CD4-positive, alpha-beta T cell treated with Interleukin-17A for 1 hour (primary cell): ENCODE data around the gene VPS26C.
"Not testable (repeated sequence)": the region's sequence is repeated elsewhere in the genome, so short reads cannot be mapped to it uniquely, and the experiment has no call there.

Source experiments
- DNase-seq: peaks from one replicate; pipeline ENCODE4 v3.0.0-alpha.2; 2020

The VPS26C gene

DNA sequence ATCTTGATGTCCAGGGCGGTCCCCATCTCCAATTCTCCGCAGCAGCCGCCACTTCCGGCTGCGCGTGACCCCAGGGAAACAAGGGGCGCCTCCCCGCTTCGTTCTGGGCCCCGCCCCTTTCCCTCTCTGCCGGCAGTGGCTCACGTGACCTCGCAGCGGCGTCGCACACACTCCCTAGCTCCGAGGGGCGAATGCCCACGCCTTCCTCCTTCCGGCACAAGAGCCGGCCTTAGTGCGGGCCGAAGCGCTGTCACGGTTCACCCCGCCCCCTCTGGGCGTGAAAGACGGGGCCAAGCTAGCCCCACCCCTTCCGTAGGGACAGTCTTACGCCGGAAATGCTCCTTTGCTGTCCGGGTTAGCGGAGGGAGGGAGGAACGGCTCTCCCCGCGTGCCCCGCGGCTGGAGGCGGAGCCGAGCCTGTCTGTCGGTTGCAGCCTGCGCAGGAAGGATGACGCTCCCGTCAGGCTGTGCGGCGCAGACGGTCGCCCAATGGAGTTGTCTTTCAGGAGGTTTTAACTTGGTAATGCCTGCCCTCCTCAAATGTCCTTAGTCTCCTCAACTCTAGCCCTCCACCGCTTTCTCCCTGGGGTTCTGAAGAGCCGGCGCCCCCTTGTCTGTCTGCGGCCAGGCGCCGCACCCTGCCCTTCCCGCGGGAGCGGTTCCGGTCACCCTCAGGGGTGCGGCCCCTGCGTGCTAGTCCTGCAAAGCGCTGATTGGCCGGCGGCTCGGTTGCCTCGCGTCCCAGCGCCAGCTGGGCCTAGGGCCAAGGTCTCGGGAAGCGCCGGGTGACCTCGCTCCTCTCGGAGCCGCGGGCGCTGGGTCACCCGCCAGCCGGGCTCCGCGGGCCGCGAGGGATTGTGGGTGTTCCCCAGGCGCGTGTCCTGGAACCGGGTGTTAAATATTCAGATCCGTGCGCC is at the start of gene VPS26C:
Gene VPS26C, minus strand, starts transcription at position 66 of the 917 bp plus-strand sequence. Its CDS starts 40 bp downstream, at position 26.
- peak; percentile 99 for DNase-seq

DNA sequence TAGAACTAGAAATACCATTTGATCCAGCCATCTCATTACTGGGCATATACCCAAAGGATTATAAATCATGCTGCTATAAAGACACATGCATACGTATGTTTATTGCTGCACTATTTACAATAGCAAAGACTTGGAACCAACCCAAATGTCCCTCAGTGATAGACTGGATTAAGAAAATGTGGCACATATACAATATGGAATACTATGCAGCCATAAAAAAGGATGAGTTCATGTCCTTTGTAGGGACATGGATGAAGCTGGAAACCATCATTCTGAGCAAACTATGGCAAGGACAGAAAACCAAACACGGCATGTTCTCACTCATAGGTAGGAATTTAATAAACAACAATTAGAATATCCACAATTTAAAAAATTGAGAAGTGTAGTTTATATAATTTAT is 48.9 kb upstream of the VPS26C start:
- DNase-seq = not testable (repeated sequence)

DNA sequence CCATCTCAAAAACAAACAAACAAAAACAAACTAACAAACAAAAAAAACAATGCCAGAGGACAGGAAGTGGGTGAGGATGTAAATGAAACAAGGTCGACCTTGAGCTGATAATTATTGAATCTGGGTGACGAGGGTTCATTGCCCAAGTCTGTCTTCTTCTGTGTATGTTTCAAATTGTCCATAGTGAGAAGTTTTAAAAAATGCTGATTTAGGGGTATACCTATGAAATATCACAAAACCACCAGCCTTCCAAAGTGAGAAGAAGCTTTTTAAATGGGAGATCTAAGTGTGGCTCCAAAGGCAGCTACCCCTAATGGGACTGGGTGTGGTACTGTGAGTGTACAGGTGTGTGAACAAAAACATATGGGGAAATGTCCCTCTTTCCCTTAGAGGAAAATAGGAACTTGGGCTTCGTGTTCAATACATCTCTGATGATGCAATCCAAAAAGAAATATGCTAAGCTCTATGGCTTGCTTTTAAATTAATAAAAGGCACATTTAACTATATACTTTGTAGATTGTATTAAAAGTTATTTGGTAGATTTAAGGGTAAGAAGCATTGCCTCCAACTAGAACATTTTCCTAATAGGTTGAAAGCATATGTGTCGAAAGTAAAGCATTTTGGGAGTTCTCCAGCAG is 33.1 kb upstream of the VPS26C start:
- no peak for DNase-seq

DNA sequence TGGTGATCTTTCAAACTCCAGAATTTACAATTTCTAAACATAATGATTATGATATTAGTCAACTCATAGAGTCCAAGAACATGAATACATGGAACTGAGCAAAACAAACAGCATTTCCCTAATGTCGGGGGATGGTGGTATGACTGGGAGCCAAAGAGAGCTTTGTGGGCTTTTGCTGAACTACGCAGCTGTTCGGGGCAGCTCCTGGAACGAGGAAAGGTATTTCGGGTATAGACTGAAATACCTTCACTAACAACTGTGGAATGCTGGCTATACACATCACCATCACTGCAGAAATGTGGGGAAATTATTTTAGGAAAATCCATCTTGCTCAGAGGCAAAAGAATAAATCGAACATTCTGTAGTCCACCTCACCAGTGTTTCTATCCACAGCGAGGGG is 30.2 kb upstream of the VPS26C start:
- DNase-seq = no peak

- no peak for DNase-seq
Observed at GRCh38 chr21:37294679-37295078, 27.5 kb upstream of the VPS26C start.

GRCh38 chr21:37292941-37293340 is 25.8 kb upstream of the VPS26C start:
- DNase-seq = no peak

DNA sequence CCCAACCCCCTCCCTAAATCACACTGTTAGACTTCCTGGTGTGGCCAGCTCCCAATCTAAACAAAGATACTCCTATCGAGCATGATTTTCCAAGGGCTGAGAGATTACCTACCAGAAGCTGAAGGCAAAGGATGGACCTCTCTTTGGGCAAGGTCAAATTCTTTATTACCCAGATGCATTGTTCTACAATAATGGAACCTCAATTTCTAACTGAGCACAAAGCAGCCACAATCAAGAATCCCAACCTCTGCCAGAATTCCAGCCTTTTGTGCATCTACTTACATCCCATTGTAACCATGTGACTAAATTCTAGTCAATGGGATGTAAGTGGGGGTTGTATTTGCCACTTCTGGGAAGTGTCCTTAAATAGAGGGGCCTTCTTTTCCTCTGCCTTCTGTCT is 24.9 kb upstream of the VPS26C start:
- DNase-seq = no peak

- DNase-seq = not testable (repeated sequence)
Observed at GRCh38 chr21:37283191-37283710, 16.1 kb upstream of the VPS26C start.

- peak; percentile 40 for DNase-seq
Observed at GRCh38 chr21:37282602-37283001, 15.5 kb upstream of the VPS26C start.

DNA sequence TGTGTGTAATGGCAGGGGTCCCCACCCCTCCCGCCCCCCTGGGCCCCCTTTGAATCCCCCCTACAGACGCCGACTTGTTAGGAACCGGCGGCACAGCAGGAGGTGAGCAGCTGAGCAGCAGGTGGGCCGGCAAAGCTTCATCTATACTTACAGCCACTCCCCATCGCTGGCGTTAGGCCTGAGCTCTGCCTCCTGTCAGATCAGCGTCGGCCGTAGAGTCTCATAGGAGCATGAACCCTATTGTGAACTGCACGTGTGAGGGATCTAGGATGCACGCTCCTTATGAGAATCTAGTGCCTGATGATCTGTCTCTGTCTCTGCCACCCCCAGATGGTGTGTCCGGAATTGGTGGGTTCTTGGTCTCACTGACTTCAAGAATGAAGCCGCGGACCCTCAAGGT is 14.9 kb upstream of the VPS26C start:
- DNase-seq = peak; percentile 4

- no peak for DNase-seq
Observed at GRCh38 chr21:37281579-37281978, 14.4 kb upstream of the VPS26C start.

DNA sequence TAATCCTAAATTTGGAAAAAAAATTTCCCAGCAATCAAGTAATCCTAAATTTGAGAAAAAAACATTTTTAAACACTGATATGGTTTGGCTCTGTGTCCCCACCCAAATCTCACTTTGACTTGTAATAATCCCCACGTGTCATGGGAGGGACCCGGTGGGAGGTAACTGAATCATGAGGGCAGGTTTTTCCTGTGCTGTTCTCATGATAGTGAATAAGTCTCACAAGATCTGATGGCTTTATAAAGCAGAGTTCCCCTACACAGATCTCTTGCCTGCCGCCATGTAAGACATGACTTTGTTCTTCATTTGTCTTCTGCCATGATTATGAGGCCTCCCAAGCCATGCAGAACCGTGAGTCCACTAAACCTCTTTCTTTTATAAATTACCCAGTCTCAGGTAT is 12.1 kb upstream of the VPS26C start:
- DNase-seq = not testable (repeated sequence)

DNA sequence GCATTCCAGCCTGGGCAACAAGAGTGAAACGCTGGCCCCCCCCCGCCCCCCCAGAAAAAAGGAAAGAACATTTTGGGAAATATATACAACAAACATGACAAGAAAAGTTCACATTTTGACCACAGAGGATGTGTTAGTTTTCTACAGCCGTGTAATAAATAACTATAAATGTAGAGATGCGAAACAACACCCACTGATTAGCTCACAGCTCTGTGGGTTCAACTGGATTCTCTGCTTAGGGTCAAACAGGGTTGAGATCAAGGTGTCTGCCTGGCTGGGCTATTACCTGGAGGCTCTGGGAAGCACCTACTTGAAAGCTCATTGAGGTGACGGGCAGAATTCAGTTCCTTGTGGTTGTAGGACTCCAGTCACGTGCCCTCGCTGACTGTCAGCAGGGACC is 11.1 kb upstream of the VPS26C start:
- DNase-seq = no peak

- no peak for DNase-seq
Observed at GRCh38 chr21:37276377-37276776, 9.2 kb upstream of the VPS26C start.

- DNase-seq = no peak
Observed at GRCh38 chr21:37273911-37274690, 7.0 kb upstream of the VPS26C start.

DNA sequence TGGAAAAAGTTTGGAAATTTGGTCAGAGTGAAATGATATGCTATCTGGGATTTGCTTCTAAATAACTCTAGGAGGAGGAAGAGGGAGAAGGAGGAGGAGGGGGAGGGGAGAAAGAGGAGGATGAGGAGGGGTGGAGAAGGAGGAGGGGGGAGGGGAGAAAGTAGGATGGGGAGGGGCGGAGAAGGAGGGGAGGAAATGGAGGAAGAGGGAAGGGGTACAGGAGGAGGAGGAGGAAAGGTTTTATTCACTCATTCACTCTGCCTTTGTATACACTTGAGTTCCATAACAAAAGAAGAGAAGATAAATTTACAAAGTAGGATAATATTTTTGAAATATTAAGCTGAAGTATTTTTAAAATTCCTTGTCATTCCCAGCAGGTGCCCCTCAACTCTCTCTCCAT is 6.3 kb upstream of the VPS26C start:
- no peak for DNase-seq

- DNase-seq = no peak
Observed at GRCh38 chr21:37272897-37273296, 5.8 kb upstream of the VPS26C start.

- DNase-seq = no peak
Observed at GRCh38 chr21:37270576-37271365, 3.6 kb upstream of the VPS26C start.

DNA sequence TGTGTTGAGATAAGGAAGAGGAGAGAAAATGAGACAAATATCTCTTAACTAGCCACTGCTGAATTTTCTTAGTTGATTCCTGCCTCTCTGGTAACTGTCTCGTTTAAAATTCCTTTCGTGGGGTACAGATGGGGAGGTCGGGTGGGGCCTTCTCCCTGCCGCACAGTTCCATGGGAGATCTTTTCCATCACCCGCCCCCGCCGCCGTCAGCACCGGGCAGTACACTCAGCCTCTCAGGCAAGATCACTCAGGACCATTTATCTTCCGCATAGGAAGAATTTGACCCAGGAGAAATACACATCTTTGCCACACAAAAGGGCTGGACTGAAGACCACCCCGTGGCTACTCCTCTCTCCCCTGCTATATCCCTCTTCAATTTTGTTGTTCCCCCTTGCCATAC is 2.3 kb upstream of the VPS26C start:
- no peak for DNase-seq

DNA sequence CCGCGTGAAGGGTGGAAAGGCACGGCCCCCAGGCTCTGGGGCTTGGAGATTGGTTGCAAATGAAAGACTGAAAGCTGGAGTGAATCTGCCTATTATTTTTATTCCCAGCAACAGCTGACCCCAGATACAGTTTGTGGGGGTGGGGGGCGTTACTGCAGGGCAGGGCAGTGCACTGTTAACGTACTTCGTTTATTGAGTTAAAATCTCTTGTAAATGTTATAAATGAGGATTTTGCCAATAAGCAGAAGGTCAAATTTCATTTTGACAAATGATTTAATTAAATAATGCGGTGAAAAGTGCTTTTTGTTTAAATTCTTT is 1.0 kb upstream of the VPS26C start:
- no peak for DNase-seq

GRCh38 chr21:37266515-37267221 is 466 bp downstream of the VPS26C start:
- no peak for DNase-seq

GRCh38 chr21:37264808-37265207 is 2.3 kb downstream of the VPS26C start:
- no peak for DNase-seq
